Measurements from ENCODE around the gene DOCK9.

GRCh38 chr13:98950705-98951104, 27.2 kb downstream of the DOCK9 start:
- TF ChIP-seq CTCF (IDR thresholded peaks at IDR 0.05) (no peak), POLR2AphosphoS5 (IDR thresholded peaks at IDR 0.05) (no peak)

Measured in upper lobe of left lung (tissue), 4 donors.